Measurements from ENCODE around the gene MYOCD. TPM values are rescaled to one million over a fixed set of nuclear protein-coding genes. Genes with fewer than 3 reads are reported as not detected.

The MYOCD gene
- total and polyA plus RNA-seq, 2 of the 13 experiments (the other 11 are each of a cell fraction or from before 2014, with no cell fraction given): not detected

- TF ChIP-seq ARID4A (CRISPR knock-in tag; IDR thresholded peaks at IDR 0.05; ENCODE audit: borderline replicate concordance) (no peak), ZNF264 (CRISPR knock-in tag; IDR thresholded peaks at IDR 0.05) (no peak), MXD1 (CRISPR knock-in tag; IDR thresholded peaks at IDR 0.05) (no peak), ZFYVE20 (CRISPR knock-in tag; IDR thresholded peaks at IDR 0.05; ENCODE audit: borderline replicate concordance, low read depth) (peak; percentile 47; the same call in 1 of the 2 replicates), SAP130 (CRISPR knock-in tag; IDR thresholded peaks at IDR 0.05; ENCODE audit: low read depth) (peak; percentile 14; the same call in 1 of the 2 replicates), ZNF333 (CRISPR knock-in tag; IDR thresholded peaks at IDR 0.05; ENCODE audit: borderline replicate concordance) (no peak), ISX (CRISPR knock-in tag; conservative IDR thresholded peaks at IDR 0.05) (no peak), ZNF350 (CRISPR knock-in tag; IDR thresholded peaks at IDR 0.05; ENCODE audit: borderline replicate concordance, low read depth) (no peak), AGO1 (IDR thresholded peaks at IDR 0.05; ENCODE audit: low read depth, low read length, poor library complexity, severe bottlenecking) (peak; percentile 10), PHF8 (CRISPR knock-in tag; IDR thresholded peaks at IDR 0.05) (peak; percentile 44; the same call in 1 of the 2 replicates), ZBTB14 (CRISPR knock-in tag; IDR thresholded peaks at IDR 0.05) (peak; percentile 59), DMAP1 (CRISPR knock-in tag; IDR thresholded peaks at IDR 0.05) (0 out of 2 replicates have a peak, but pooled peaks have one; percentile 14), MZF1 (CRISPR knock-in tag; IDR thresholded peaks at IDR 0.05; ENCODE audit: borderline replicate concordance) (no peak), SALL1 (CRISPR knock-in tag; IDR thresholded peaks at IDR 0.05) (0 out of 2 replicates have a peak, but pooled peaks have one; percentile 32), ZNF513 (CRISPR knock-in tag; conservative IDR thresholded peaks at IDR 0.05) (no peak), ZNF800 (CRISPR knock-in tag; IDR thresholded peaks at IDR 0.05) (peak; percentile 94)
These were observed 124.0 kb downstream of the MYOCD start, which contains the start of gene ARHGAP44 (continued) for GRCh38 chr17:12789481-12790248.

Data from HepG2 (cell line).